ENCODE measurements around the gene ADAMTS9. TPM values are rescaled to one million over a fixed set of nuclear protein-coding genes. Genes with fewer than 3 reads are reported as not detected.

Gene ADAMTS9
- total RNA-seq, 1 donor from 2014 or later = 261 TPM

- peak; percentile 64 for DNase-seq (ENCODE audit: low spot score)
- TF ChIP-seq CTCF (IDR thresholded peaks at IDR 0.05; ENCODE audit: unreplicated experiment) = no peak
- H3K9me3 Mint-ChIP-seq (ENCODE audit: unreplicated experiment) = no peaks in the 10 kb centered on the region
- H3K4me3 Mint-ChIP-seq (ENCODE audit: unreplicated experiment) = no peak overlapping the region
- H3K36me3 Mint-ChIP-seq (ENCODE audit: low read depth, unreplicated experiment) = no peaks in the 10 kb centered on the region
- H3K4me1 Mint-ChIP-seq (ENCODE audit: unreplicated experiment) = peaks cover 22% of the 10 kb centered on the region
- H3K27ac Mint-ChIP-seq (ENCODE audit: unreplicated experiment) = peak overlapping the region; percentile 71
- peaks cover 9% of the 10 kb centered on the region for H3K27me3 Mint-ChIP-seq (ENCODE audit: unreplicated experiment)
These were observed 198.3 kb downstream of the ADAMTS9 start for GRCh38 chr3:64489361-64490044.

GRCh38 chr3:64488939-64489338 lies 198.9 kb downstream of the ADAMTS9 start:
- Mint-ChIP-seq H3K27me3 (ENCODE audit: unreplicated experiment) (peaks cover 9% of the 10 kb centered on the region), H3K9me3 (ENCODE audit: unreplicated experiment) (no peaks in the 10 kb centered on the region), H3K36me3 (ENCODE audit: low read depth, unreplicated experiment) (no peaks in the 10 kb centered on the region), H3K27ac (ENCODE audit: unreplicated experiment) (no peak overlapping the region), H3K4me3 (ENCODE audit: unreplicated experiment) (no peak overlapping the region), H3K4me1 (ENCODE audit: unreplicated experiment) (peaks cover 22% of the 10 kb centered on the region)
- no peak for TF ChIP-seq CTCF (IDR thresholded peaks at IDR 0.05; ENCODE audit: unreplicated experiment)
- DNase-seq (ENCODE audit: low spot score) = no peak

GRCh38 chr3:64484289-64484992 lies 203.4 kb downstream of the ADAMTS9 start:
- H3K4me3 Mint-ChIP-seq (ENCODE audit: unreplicated experiment) = no peak overlapping the region
- TF ChIP-seq CTCF (IDR thresholded peaks at IDR 0.05; ENCODE audit: unreplicated experiment) = peak; percentile 91
- no peaks in the 10 kb centered on the region for H3K9me3 Mint-ChIP-seq (ENCODE audit: unreplicated experiment)
- H3K4me1 Mint-ChIP-seq (ENCODE audit: unreplicated experiment) = peaks cover 14% of the 10 kb centered on the region
- no peak overlapping the region for H3K27ac Mint-ChIP-seq (ENCODE audit: unreplicated experiment)
- H3K36me3 Mint-ChIP-seq (ENCODE audit: low read depth, unreplicated experiment) = no peaks in the 10 kb centered on the region
- H3K27me3 Mint-ChIP-seq (ENCODE audit: unreplicated experiment) = peaks cover 5% of the 10 kb centered on the region
- DNase-seq (ENCODE audit: low spot score) = peak; percentile 88

- H3K4me3 Mint-ChIP-seq (ENCODE audit: unreplicated experiment) = no peak overlapping the region
- H3K9me3 Mint-ChIP-seq (ENCODE audit: unreplicated experiment) = no peaks in the 10 kb centered on the region
These were observed 204.3 kb downstream of the ADAMTS9 start for GRCh38 chr3:64483467-64483866.

More at GRCh38 chr3:64483467-64483866, 204.3 kb downstream of the ADAMTS9 start:
- TF ChIP-seq CTCF (IDR thresholded peaks at IDR 0.05; ENCODE audit: unreplicated experiment) = no peak
- Mint-ChIP-seq H3K4me1 (ENCODE audit: unreplicated experiment) (peaks cover 10% of the 10 kb centered on the region), H3K36me3 (ENCODE audit: low read depth, unreplicated experiment) (no peaks in the 10 kb centered on the region), H3K27me3 (ENCODE audit: unreplicated experiment) (peaks cover 3% of the 10 kb centered on the region), H3K27ac (ENCODE audit: unreplicated experiment) (no peak overlapping the region)
- DNase-seq (ENCODE audit: low spot score) = no peak

Data from endothelial cell (in vitro differentiated cells).